ENCODE data around the gene USP10.

Gene USP10

GRCh38 chr16:84680165-84680842, 19.5 kb upstream of the USP10 start:
- TF ChIP-seq CTCF (conservative IDR thresholded peaks at IDR 0.05; ENCODE audit: low read length) = no peak
- H3K4me3 ChIP-seq (ENCODE audit: low read length) = no peak overlapping the region
- no peak for DNase-seq (ENCODE audit: low read depth)

GRCh38 chr16:84680843-84681629, 18.8 kb upstream of the USP10 start:
- DNase-seq (ENCODE audit: low read depth) = no peak
- no peak for TF ChIP-seq CTCF (conservative IDR thresholded peaks at IDR 0.05; ENCODE audit: low read length)

DNA sequence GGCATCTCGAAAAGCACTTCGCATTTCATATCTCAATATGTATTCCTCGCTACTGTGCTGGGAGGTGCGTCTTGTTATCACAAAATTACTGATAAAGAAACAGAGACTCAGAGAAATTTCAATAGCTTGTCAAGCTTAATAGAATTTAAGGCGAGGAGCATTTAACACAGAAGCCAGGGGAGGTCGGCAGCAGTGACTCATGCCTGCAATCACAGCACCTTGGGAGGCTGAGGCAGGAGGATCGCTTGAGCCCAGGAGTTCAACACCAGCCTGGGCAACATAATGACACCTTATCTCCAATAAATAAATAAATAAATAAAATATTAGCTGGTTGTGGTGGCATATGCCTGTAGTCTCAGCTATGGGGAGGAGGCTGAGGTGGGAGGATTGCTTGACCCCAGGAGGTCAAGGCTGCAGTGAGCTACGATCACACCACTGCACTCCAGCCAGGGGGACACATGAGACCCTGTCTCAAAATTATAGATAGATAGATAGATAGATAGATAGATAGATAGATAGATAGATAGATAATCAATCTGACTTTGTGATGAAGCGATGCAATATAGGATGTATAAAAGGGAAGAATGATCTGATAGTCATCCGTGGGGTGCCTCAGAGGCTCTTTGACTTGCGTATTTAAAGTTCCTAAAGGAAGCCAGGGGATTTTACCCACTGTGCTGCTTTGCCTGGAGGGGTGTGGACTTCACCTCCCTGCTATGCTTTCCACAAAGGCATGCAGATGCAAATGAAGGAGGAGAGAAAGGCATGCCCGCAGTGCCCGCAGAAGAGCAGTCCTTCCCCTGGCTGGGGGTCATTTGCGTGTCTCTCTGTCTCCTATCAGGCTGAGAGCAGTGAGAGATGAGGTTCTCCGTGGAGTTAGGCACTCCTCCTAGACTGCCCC, 15.9 kb upstream of the USP10 start:
- H3K4me3 ChIP-seq (ENCODE audit: low read length) = no peak overlapping the region
- TF ChIP-seq CTCF (conservative IDR thresholded peaks at IDR 0.05; ENCODE audit: low read length) = no peak
- DNase-seq (ENCODE audit: low read depth) = no peak

More at GRCh38 chr16:84680843-84681629, 18.8 kb upstream of the USP10 start:
- no peak overlapping the region for H3K4me3 ChIP-seq (ENCODE audit: low read length)

GRCh38 chr16:84684592-84684965, 15.2 kb upstream of the USP10 start:
- no peak for DNase-seq (ENCODE audit: low read depth)
- no peak for TF ChIP-seq CTCF (conservative IDR thresholded peaks at IDR 0.05; ENCODE audit: low read length)

GRCh38 chr16:84685210-84685609, 14.6 kb upstream of the USP10 start:
- no peak for TF ChIP-seq CTCF (conservative IDR thresholded peaks at IDR 0.05; ENCODE audit: low read length)
- H3K4me3 ChIP-seq (ENCODE audit: low read length) = no peak overlapping the region
- DNase-seq (ENCODE audit: low read depth) = no peak

More at GRCh38 chr16:84684592-84684965, 15.2 kb upstream of the USP10 start:
- H3K4me3 ChIP-seq (ENCODE audit: low read length) = no peak overlapping the region

DNA sequence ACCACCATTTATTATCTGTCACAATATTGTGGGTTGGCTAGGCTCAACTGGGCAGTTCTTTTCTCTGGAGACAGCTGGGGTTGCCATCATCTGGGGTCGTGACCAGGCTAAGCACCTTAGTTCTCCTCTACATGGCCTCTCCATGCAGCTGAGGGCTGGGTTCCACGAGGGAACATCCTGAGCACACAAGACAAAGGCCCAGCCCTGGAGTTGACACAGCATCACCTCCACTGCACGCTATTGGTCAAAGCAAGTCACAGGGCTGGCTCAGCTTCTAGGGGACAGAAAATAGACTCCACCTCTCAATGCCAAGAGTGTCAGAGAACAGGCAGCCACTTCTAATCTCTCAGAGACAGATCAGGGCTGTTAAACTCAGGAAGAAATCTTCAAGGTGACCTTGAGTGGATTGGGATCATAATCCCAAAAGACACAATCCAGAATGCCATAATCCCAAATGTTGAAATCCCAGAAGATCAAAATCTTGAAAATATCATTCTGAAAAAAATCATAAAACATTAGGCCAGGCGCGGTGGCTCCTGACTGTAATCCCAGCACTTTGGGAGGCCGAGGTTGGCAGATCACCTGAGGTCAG, 13.0 kb upstream of the USP10 start:
- no peak for TF ChIP-seq CTCF (conservative IDR thresholded peaks at IDR 0.05; ENCODE audit: low read length)
- H3K4me3 ChIP-seq (ENCODE audit: low read length) = no peak overlapping the region
- DNase-seq (ENCODE audit: low read depth) = no peak
